Muscle layer of duodenum (tissue), 2 donors: ENCODE results near the gene HDAC4.

Experiments
- H3K27ac ChIP-seq: one replicate; pipeline ENCODE4 v1.7.0; 2013; ENCODE audit warnings: mild to moderate bottlenecking, low read length
- H3K27me3 ChIP-seq: one replicate; pipeline ENCODE4 v1.7.0; 2013; ENCODE audit warnings: low read depth, mild to moderate bottlenecking, control low read depth, low read length
- H3K36me3 ChIP-seq, 2 donors: one replicate each; pipeline ENCODE4 v1.7.0; 2013; ENCODE audit warnings: low read length in 2 of 2, control low read depth in 1 of 2, mild to moderate bottlenecking in 1 of 2; ENCODE audit not compliant: insufficient read depth in 2 of 2, control insufficient read depth in 1 of 2
- H3K4me1 ChIP-seq, 2 donors: one replicate each; pipeline ENCODE4 v1.7.0; 2013; ENCODE audit warnings: low read length in 2 of 2, mild to moderate bottlenecking in 2 of 2, control low read depth in 1 of 2, moderate library complexity in 1 of 2; ENCODE audit not compliant: insufficient read depth in 2 of 2, control insufficient read depth in 1 of 2
- H3K4me3 ChIP-seq, 2 donors: one replicate each; pipeline ENCODE4 v1.7.0; 2013; ENCODE audit warnings: low read length in 2 of 2, low read depth in 1 of 2, mild to moderate bottlenecking in 1 of 2
- H3K9me3 ChIP-seq, 2 donors: one replicate each; pipeline ENCODE4 v1.7.0; 2013; ENCODE audit warnings: low read length in 2 of 2, control low read depth in 1 of 2, mild to moderate bottlenecking in 1 of 2; ENCODE audit not compliant: control insufficient read depth in 1 of 2
- donor health status: healthy.

The HDAC4 gene

GRCh38 chr2:239008677-239009588 is 391.9 kb downstream of the HDAC4 start:
- Histone ChIP-seq H3K27ac (no peak overlapping the region), H3K36me3 (no peaks in the 10 kb centered on the region), H3K4me1 (peaks cover 0 to 3% of the 10 kb centered on the region in 2 donors), H3K9me3 (no peaks in the 10 kb centered on the region), H3K4me3 (no peak overlapping the region), H3K27me3 (no peaks in the 10 kb centered on the region)

- H3K27me3 ChIP-seq: no peaks in the 10 kb centered on the region
- H3K9me3 ChIP-seq: no peaks in the 10 kb centered on the region
- H3K36me3 ChIP-seq: no peaks in the 10 kb centered on the region
- H3K4me1 ChIP-seq: peaks cover 0 to 12% of the 10 kb centered on the region in 2 donors
- no peak overlapping the region for H3K27ac ChIP-seq
- no peak overlapping the region for H3K4me3 ChIP-seq
Measured at GRCh38 chr2:239008004-239008403, 392.8 kb downstream of the HDAC4 start.

GRCh38 chr2:239006622-239007285 is 394.1 kb downstream of the HDAC4 start:
- Histone ChIP-seq H3K27ac (no peak overlapping the region), H3K9me3 (no peaks in the 10 kb centered on the region), H3K36me3 (no peaks in the 10 kb centered on the region), H3K27me3 (no peaks in the 10 kb centered on the region), H3K4me3 (no peak overlapping the region), H3K4me1 (peaks cover 0 to 15% of the 10 kb centered on the region in 2 donors)

- Histone ChIP-seq H3K9me3 (peaks cover 0 to 2% of the 10 kb centered on the region in 2 donors), H3K4me3 (no peak overlapping the region), H3K4me1 (peaks cover 0 to 15% of the 10 kb centered on the region in 2 donors), H3K27me3 (no peaks in the 10 kb centered on the region), H3K36me3 (no peaks in the 10 kb centered on the region), H3K27ac (no peak overlapping the region)
Measured at GRCh38 chr2:239005586-239005985, 395.2 kb downstream of the HDAC4 start.

GRCh38 chr2:239004274-239005015 is 396.4 kb downstream of the HDAC4 start:
- Histone ChIP-seq H3K4me1 (peaks cover 0 to 17% of the 10 kb centered on the region in 2 donors), H3K4me3 (no peak overlapping the region), H3K9me3 (peaks cover 0 to 4% of the 10 kb centered on the region in 2 donors), H3K36me3 (no peaks in the 10 kb centered on the region), H3K27ac (no peak overlapping the region), H3K27me3 (no peaks in the 10 kb centered on the region)

- H3K9me3 ChIP-seq: peaks cover 0 to 4% of the 10 kb centered on the region in 2 donors
- H3K36me3 ChIP-seq: no peaks in the 10 kb centered on the region
- peaks cover 0 to 22% of the 10 kb centered on the region in 2 donors for H3K4me1 ChIP-seq
- no peak overlapping the region for H3K27ac ChIP-seq
- peak overlapping the region; percentile 26 to 34 for H3K4me3 ChIP-seq
- H3K27me3 ChIP-seq: no peaks in the 10 kb centered on the region
Measured at GRCh38 chr2:239003624-239004273, 397.1 kb downstream of the HDAC4 start.

GRCh38 chr2:239002954-239003623 is 397.7 kb downstream of the HDAC4 start:
- no peak overlapping the region for H3K27ac ChIP-seq
- H3K9me3 ChIP-seq: peaks cover 0 to 4% of the 10 kb centered on the region in 2 donors
- no peaks in the 10 kb centered on the region for H3K36me3 ChIP-seq
- H3K4me1 ChIP-seq: peaks cover 0 to 22% of the 10 kb centered on the region in 2 donors
- peak overlapping the region; percentile 8 to 34 for H3K4me3 ChIP-seq
- H3K27me3 ChIP-seq: no peaks in the 10 kb centered on the region

- peaks cover 0 to 22% of the 10 kb centered on the region in 2 donors for H3K4me1 ChIP-seq
- H3K4me3 ChIP-seq: peak overlapping the region; percentile 8 to 34
- H3K27me3 ChIP-seq: no peaks in the 10 kb centered on the region
- no peak overlapping the region for H3K27ac ChIP-seq
- H3K9me3 ChIP-seq: peaks cover 0 to 4% of the 10 kb centered on the region in 2 donors
- no peaks in the 10 kb centered on the region for H3K36me3 ChIP-seq
Measured at GRCh38 chr2:239002591-239002953, 398.2 kb downstream of the HDAC4 start.

- Histone ChIP-seq H3K27me3 (no peaks in the 10 kb centered on the region), H3K4me1 (peaks cover 0 to 22% of the 10 kb centered on the region in 2 donors), H3K9me3 (peaks cover 0 to 4% of the 10 kb centered on the region in 2 donors), H3K4me3 (no peak overlapping the region), H3K27ac (no peak overlapping the region), H3K36me3 (no peaks in the 10 kb centered on the region)
Measured at GRCh38 chr2:239001794-239002193, 399.0 kb downstream of the HDAC4 start.

GRCh38 chr2:239000500-239001073 is 400.2 kb downstream of the HDAC4 start:
- H3K4me1 ChIP-seq: peaks cover 0 to 22% of the 10 kb centered on the region in 2 donors
- H3K9me3 ChIP-seq: peaks cover 0 to 4% of the 10 kb centered on the region in 2 donors
- H3K4me3 ChIP-seq: no peak overlapping the region
- no peaks in the 10 kb centered on the region for H3K36me3 ChIP-seq
- H3K27me3 ChIP-seq: no peaks in the 10 kb centered on the region
- H3K27ac ChIP-seq: no peak overlapping the region
